Prostate gland (tissue), 2 donors: ENCODE results near the gene KIF2A.

Source experiments
- POLR2A ChIP-seq: fragments of 450-650 bp; IDR thresholded peaks from one replicate; pipeline ENCODE4 v1.6.1; 2016; ENCODE audit warnings: antibody characterized with exemption, mild to moderate bottlenecking
- POLR2AphosphoS5 ChIP-seq: sonication (generic); formaldehyde crosslinking; IDR thresholded peaks from one replicate; pipeline ENCODE4 v1.6.1; 2017; ENCODE audit warnings: antibody characterized with exemption
- TF ChIP-seq, protein P1 (sequence below), 4 experiments: fragments of 200-600 bp in 2 of 4; fragments of 450-650 bp in 2 of 4; sonication (generic) in 2 of 4; IDR thresholded peaks; 1 replicate in 3 of 4; 2 replicates in 1 of 4; pipeline ENCODE4 v1.5.1; 2016 to 2019; ENCODE audit warnings: antibody characterized with exemption in 4 of 4, mild to moderate bottlenecking in 2 of 4, moderate library complexity in 2 of 4

DNA sequence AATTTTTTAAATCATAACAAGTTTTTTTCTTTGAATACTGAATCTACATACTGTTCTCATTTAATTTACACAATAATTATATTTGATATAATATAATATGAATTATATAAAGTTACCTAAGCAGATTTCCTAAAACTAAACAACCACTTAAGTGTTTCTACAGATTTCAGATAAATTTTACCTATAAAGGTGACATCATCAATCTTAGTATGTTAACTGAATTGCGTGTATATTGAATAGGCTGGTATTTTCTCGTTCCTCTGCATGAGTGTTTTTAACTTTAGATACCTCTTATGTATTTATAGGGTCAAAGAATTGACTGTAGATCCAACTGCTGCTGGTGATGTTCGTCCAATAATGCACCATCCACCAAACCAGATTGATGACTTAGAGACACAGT lies 67.4 kb downstream of the KIF2A start:
- TF ChIP-seq, protein P1, sequence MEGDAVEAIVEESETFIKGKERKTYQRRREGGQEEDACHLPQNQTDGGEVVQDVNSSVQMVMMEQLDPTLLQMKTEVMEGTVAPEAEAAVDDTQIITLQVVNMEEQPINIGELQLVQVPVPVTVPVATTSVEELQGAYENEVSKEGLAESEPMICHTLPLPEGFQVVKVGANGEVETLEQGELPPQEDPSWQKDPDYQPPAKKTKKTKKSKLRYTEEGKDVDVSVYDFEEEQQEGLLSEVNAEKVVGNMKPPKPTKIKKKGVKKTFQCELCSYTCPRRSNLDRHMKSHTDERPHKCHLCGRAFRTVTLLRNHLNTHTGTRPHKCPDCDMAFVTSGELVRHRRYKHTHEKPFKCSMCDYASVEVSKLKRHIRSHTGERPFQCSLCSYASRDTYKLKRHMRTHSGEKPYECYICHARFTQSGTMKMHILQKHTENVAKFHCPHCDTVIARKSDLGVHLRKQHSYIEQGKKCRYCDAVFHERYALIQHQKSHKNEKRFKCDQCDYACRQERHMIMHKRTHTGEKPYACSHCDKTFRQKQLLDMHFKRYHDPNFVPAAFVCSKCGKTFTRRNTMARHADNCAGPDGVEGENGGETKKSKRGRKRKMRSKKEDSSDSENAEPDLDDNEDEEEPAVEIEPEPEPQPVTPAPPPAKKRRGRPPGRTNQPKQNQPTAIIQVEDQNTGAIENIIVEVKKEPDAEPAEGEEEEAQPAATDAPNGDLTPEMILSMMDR (IDR thresholded peaks at IDR 0.05) = no peak
- TF ChIP-seq POLR2A = no peak
- no peak for TF ChIP-seq POLR2AphosphoS5
